OCI-LY3 (cell line): ENCODE results near the gene RGL1.
"Not testable (repeated sequence)": the region's sequence is repeated elsewhere in the genome, so short reads cannot be mapped to it uniquely, and the experiment has no call there.

ENCODE experiments used
- H2AFZ ChIP-seq: fragments of 200-600, 300-600 bp; shearing (Covaris generic); 2 replicates; pipeline ENCODE4 v1.6.0; 2014; ENCODE audit warnings: antibody characterized with exemption, low read depth, low read length
- H3K27ac ChIP-seq: fragments of 200-600, 300-600 bp; sonication (generic); 2 replicates; pipeline ENCODE4 v1.5.1; 2014; ENCODE audit warnings: mild to moderate bottlenecking, low read length, moderate library complexity, mixed read lengths
- H3K27me3 ChIP-seq: fragments of 200-600, 300-600 bp; sonication (generic); 2 replicates; pipeline ENCODE4 v1.6.1; 2014; ENCODE audit warnings: low read depth, low read length, mixed read lengths
- H3K36me3 ChIP-seq: fragments of 200-600, 300-600 bp; sonication (generic); replicated peaks from 2 replicates; pipeline ENCODE3; 2014; ENCODE audit warnings: low read depth, low read length, mixed read lengths
- H3K4me1 ChIP-seq: fragments of 300-600, 200-600 bp; sonication (generic); 2 replicates; pipeline ENCODE4 v1.6.1; 2014; ENCODE audit warnings: low read length, mixed read lengths
- H3K4me2 ChIP-seq: fragments of 200-600, 300-600 bp; sonication (generic); 2 replicates; pipeline ENCODE4 v1.6.1; 2014; ENCODE audit warnings: low read length, mixed read lengths
- H3K4me3 ChIP-seq: fragments of 300-600, 200-600 bp; sonication (generic); 2 replicates; pipeline ENCODE4 v1.5.1; 2014; ENCODE audit warnings: antibody characterized with exemption, mild to moderate bottlenecking, low read length, moderate library complexity
- H3K79me2 ChIP-seq: fragments of 300-600, 200-600 bp; shearing (Covaris generic); 2 replicates; pipeline ENCODE4 v1.6.1; 2014; ENCODE audit warnings: mild to moderate bottlenecking, low read length, mixed read lengths
- H3K9ac ChIP-seq: fragments of 300-600, 200-600 bp; shearing (Covaris generic); 2 replicates; pipeline ENCODE4 v1.6.0; 2014; ENCODE audit warnings: mild to moderate bottlenecking, low read length, moderate library complexity
- H3K9me3 ChIP-seq: fragments of 200-600, 300-600 bp; shearing (Covaris generic); 2 replicates; pipeline ENCODE4 v1.6.1; 2014; ENCODE audit warnings: low read length, mixed read lengths; ENCODE audit not compliant: insufficient read depth
- H4K20me1 ChIP-seq: fragments of 200-600, 300-600 bp; sonication (generic); 2 replicates; pipeline ENCODE4 v1.6.1; 2016; ENCODE audit warnings: low read length, mixed read lengths; ENCODE audit not compliant: insufficient read depth
- CTCF ChIP-seq: fragments of 200-600, 300-600 bp; sonication (generic); IDR thresholded peaks from 2 replicates; pipeline ENCODE4 v1.5.1; 2014; ENCODE audit warnings: antibody characterized with exemption, low read length, low read depth
- EZH2phosphoT487 ChIP-seq: fragments of 200-600 bp; shearing (Covaris generic); IDR thresholded peaks from 2 replicates; pipeline ENCODE4 v1.6.1; 2018; ENCODE audit warnings: antibody characterized with exemption, mixed run types, low read depth

Gene RGL1

GRCh38 chr1:183780159-183780558 lies 24.8 kb upstream of the RGL1 start:
- no peaks in the 10 kb centered on the region for H3K79me2 ChIP-seq
- TF ChIP-seq EZH2phosphoT487 (no peak), CTCF (no peak)
- H3K27me3 ChIP-seq: no peaks in the 10 kb centered on the region
- H2AFZ ChIP-seq: no peak overlapping the region
- H3K4me1 ChIP-seq: no peaks in the 10 kb centered on the region
- no peaks in the 10 kb centered on the region for H4K20me1 ChIP-seq
- H3K9me3 ChIP-seq: peaks cover 5% of the 10 kb centered on the region
- H3K4me2 ChIP-seq: no peak overlapping the region
- peaks cover 2% of the 10 kb centered on the region for H3K36me3 ChIP-seq
- no peak overlapping the region for H3K4me3 ChIP-seq
- H3K9ac ChIP-seq: no peak overlapping the region
- H3K27ac ChIP-seq: no peak overlapping the region

- H3K27ac ChIP-seq: no peak overlapping the region
- no peaks in the 10 kb centered on the region for H3K36me3 ChIP-seq
- H3K79me2 ChIP-seq: no peaks in the 10 kb centered on the region
- H3K4me2 ChIP-seq: no peak overlapping the region
- no peak overlapping the region for H3K9ac ChIP-seq
- TF ChIP-seq CTCF: no peak
- no peak for TF ChIP-seq EZH2phosphoT487
- H3K9me3 ChIP-seq: no peaks in the 10 kb centered on the region
- H3K4me3 ChIP-seq: no peak overlapping the region
- no peak overlapping the region for H2AFZ ChIP-seq
- H3K4me1 ChIP-seq: no peaks in the 10 kb centered on the region
- H4K20me1 ChIP-seq: no peaks in the 10 kb centered on the region
- H3K27me3 ChIP-seq: no peaks in the 10 kb centered on the region
These were observed 24.2 kb upstream of the RGL1 start for GRCh38 chr1:183780757-183781156.

- Histone ChIP-seq H3K4me1 (peaks cover 12% of the 10 kb centered on the region), H3K79me2 (no peaks in the 10 kb centered on the region), H3K9me3 (no peaks in the 10 kb centered on the region), H3K27me3 (no peaks in the 10 kb centered on the region), H4K20me1 (no peaks in the 10 kb centered on the region), H3K9ac (no peak overlapping the region), H3K27ac (no peak overlapping the region), H2AFZ (no peak overlapping the region), H3K36me3 (no peaks in the 10 kb centered on the region), H3K4me2 (no peak overlapping the region), H3K4me3 (no peak overlapping the region)
- no peak for TF ChIP-seq EZH2phosphoT487
- no peak for TF ChIP-seq CTCF
These were observed 21.6 kb upstream of the RGL1 start for GRCh38 chr1:183783342-183783741.

GRCh38 chr1:183783767-183784637 lies 20.9 kb upstream of the RGL1 start:
- Histone ChIP-seq H2AFZ (no peak overlapping the region), H3K36me3 (no peaks in the 10 kb centered on the region), H3K4me3 (no peak overlapping the region), H3K27me3 (no peaks in the 10 kb centered on the region), H4K20me1 (no peaks in the 10 kb centered on the region), H3K4me1 (peaks cover 12% of the 10 kb centered on the region), H3K4me2 (no peak overlapping the region), H3K9ac (no peak overlapping the region), H3K79me2 (no peaks in the 10 kb centered on the region), H3K9me3 (no peaks in the 10 kb centered on the region), H3K27ac (no peak overlapping the region)
- TF ChIP-seq EZH2phosphoT487 (no peak), CTCF (no peak)

- not testable (repeated sequence) for H2AFZ ChIP-seq, H3K36me3 ChIP-seq, H3K4me2 ChIP-seq, H4K20me1 ChIP-seq, H3K79me2 ChIP-seq, H3K4me3 ChIP-seq, H3K27ac ChIP-seq, H3K9ac ChIP-seq, H3K27me3 ChIP-seq, H3K9me3 ChIP-seq
- peaks cover 12% of the 10 kb centered on the region for H3K4me1 ChIP-seq
These were observed 19.0 kb upstream of the RGL1 start for GRCh38 chr1:183785921-183786320.
